ENCODE data around the gene B3GLCT.

- TF ChIP-seq CTCF (IDR thresholded peaks at IDR 0.05) (no peak), POLR2A (IDR thresholded peaks at IDR 0.05) (no peak)
Measured at GRCh38 chr13:31322026-31322425, 122.3 kb downstream of the B3GLCT start.

Data from esophagus squamous epithelium (tissue), 4 donors.